Upper lobe of left lung (tissue), 4 donors: ENCODE data around the gene EHMT1.

Source experiments
- CTCF ChIP-seq, 6 experiments: fragments of 450-650 bp in 4 of 6; fragments of 200-600 bp in 2 of 6; sonication (generic) in 2 of 6; IDR thresholded peaks; one replicate each; pipeline ENCODE4 v1.5.1; 2016 to 2019; ENCODE audit warnings: antibody characterized with exemption in 6 of 6
- POLR2A ChIP-seq, 4 donors: fragments of 450-650 bp; IDR thresholded peaks; one replicate each; pipeline ENCODE4 v1.5.1; 2016 to 2017; ENCODE audit warnings: antibody characterized with exemption in 4 of 4, mild to moderate bottlenecking in 2 of 4

GRCh38 chr9:137784046-137784445 lies 165.2 kb downstream of the EHMT1 start:
- TF ChIP-seq CTCF (IDR thresholded peaks at IDR 0.05) (no peak), POLR2A (IDR thresholded peaks at IDR 0.05) (no peak)
